Activated effector memory CD4-positive, alpha-beta T cell treated with anti-CD3 and anti-CD28 coated beads, Interleukin-2, amount 50 U/mL, for 16 hours (primary cell): ENCODE data around the gene CTSO.
"Not testable (repeated sequence)": the region's sequence is repeated elsewhere in the genome, so short reads cannot be mapped to it uniquely, and the experiment has no call there.

Experiments used
- DNase-seq: peaks from one replicate; pipeline ENCODE4 v3.0.0-alpha.2; 2020

The CTSO gene

GRCh38 chr4:155904331-155904730 is 49.3 kb downstream of the CTSO start:
- no peak for DNase-seq

DNA sequence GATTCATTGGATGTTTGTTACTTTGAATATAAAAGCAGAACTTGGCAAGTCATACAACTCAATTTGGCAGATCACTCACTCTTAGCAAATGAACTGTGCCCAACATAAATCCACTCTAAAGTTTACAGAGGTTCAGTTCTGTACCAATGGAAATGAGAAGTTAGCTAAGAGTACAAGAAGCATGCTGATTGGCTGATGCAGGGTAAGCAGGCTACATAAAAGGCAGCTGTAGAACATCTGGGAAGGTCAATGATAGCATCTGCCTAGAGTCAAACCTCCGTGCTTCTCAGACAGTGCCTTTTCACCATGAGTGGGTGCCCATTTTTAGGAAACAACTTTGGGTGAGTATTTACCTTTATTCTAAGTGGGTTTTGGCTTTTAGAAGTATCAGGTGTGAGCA is 50.2 kb downstream of the CTSO start, which contains the start of gene TDO2:
Gene TDO2 (plus strand): TSS at position 244 of the 400 bp plus-strand sequence. CDS start 63 bp downstream, at position 307.
- DNase-seq: no peak

GRCh38 chr4:155901013-155901412 is 52.7 kb downstream of the CTSO start:
- no peak for DNase-seq

- no peak for DNase-seq
These were observed 53.3 kb downstream of the CTSO start for GRCh38 chr4:155900381-155900780.

DNA sequence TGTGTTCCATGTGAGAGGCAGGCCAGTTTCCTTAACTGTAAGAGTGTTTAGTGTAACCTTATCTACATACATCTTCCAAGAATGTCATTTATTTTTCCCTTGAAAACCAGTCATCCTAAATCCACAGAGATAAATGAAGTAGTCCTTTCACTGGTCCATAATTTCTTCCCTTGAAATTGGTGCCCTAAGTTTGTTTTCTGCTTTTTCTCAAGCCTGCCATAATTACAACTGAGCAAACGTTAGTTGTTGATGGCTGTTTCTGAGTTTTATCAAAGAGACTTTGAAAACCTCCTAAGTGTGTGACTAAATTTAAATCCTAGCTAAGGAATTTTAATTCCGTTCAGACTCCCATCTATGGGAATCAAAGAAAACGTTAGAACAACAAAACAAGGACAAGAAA is 53.8 kb downstream of the CTSO start:
- no peak for DNase-seq

DNA sequence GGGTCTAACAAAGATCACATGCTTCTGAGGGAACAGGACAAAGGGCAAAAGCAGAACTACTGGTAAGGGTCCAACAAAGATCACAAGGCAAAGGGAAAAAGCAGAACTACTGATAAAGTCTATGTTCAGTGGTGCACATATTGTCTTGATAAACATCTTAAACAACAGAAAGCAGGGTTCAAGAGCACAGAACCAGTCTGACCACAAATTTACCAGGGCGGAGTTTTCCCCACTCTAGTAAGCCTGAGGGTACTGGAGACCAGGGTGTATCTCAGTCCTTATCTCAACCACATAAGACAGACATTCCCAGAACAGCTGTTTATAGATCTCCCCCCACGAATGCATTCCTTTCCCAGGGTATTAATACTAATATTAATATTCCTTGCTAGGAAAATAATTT is 55.3 kb downstream of the CTSO start:
- not testable (repeated sequence) for DNase-seq

DNA sequence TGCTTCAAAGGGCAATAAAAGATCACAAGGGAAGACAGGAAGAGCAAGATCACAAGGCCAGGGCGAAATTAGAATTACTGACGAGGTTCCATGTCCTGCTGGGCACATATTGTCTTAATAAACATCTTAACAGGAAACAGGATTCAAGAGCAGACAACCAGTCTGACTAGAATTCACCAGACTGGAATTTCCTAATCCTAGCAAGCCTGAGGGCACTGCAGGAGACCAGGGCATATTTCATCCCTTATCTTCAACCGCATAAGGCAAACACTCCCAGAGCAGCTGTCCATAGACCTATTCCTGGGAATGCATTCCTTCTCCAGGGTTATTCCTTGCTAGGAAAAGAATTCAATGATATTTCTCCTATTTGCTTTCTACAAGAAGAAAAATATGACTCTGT is 62.6 kb downstream of the CTSO start:
- DNase-seq: no peak

DNA sequence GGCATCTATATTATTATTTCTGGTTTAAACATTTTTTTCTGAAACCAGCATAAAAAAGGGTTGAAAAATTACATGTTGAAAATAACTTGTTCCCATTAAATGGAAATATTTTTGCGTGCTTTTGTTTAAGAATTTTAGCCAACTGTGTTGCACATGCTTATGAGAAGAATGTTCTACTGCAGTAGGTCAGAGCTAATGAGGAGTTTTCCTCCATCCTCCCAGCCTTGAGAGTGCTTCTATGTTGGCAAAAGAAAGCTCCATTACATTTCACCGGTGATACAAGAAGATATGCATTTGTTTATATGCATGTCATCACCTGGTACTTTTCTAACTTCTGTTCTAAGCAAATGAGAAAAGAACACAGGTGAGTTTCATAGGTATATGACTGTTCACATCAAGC is 63.7 kb downstream of the CTSO start:
- DNase-seq: no peak

DNA sequence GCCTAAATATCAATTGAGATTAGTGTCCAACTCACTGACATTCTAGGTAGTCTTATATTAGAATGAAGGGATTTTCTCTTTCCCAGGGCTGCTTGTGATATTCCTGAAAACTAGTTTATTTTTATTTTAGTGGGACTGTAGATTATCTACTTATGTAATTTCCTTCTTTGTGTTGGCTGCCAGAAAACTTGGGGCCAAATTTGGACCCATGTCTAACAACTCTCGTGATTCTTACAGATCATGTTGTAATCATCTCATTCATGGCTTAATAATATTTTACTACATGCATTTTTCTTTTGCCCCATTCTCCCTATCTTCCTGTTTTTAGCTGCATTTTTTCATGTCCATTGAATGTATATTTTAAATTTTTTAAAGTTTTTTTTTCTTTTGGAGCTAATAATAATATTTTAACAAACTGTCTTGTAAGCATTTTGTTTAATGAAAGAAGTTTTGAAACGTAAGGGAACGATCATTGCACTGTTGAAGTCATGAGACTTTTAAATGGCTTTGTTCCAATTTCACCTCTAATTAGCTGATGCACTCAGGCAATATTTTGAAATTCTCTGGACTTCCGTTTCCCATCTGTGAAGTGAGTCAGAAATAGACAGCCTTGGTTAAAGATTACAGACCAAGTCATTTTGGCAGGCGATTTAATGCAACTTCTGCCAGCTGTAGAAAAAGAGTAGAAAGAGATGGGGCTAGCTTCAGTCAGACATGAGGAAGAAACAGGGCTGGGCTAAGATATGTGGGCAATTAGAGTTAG is 64.5 kb downstream of the CTSO start:
- no peak for DNase-seq

DNA sequence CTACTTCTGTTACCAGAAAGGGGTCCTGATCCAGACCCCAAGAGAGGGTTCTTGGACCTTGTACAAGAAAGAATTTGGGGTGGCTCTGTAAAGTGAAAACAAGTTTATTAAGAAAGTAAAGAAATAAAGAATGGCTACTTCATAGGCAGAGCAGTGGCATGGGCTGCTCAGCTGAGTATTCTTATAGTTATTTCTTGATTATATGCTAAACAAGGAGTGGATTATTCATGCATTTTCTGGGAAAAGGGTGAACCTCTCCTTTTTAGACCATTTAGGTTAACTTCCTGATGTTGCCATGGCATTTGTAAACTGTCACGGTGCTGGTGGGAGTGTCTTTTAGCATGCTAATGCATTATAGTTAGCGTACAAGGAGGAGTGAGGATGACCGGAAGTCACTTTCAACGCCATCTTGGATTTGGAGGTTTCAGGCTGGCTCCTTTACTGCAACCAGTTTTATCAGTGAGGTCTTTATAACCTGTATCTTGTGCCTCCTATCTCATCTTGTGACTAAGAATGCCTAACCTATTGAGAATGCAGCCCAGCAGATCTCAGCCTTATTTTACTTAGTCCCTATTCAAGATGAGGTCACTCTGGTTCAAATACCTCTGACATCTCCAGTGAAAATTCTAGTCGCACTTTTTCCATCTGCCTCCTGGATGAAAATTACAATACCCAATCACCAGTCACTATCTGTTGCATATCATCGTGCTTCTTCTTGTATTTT is 65.7 kb downstream of the CTSO start:
- DNase-seq: no peak

GRCh38 chr4:155887045-155887444 is 66.6 kb downstream of the CTSO start:
- no peak for DNase-seq

DNA sequence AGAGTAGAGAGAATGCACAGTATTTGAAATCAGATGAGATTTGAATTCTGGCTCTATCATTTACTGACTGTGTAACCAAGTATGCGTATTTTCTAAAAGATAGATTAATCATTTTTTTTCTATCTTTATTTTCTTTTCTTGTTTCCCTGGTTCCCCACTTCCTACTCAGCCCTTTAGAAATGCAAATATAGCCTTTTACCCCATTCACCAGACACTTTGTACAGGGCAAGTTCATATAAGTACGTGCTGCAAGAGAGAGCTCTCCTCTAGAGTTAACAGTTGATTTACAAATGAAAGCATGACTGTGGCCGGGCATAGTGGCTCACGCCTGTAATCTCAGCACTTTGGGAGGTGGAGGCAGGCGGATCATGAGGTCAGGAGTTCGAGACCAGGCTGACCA is 68.0 kb downstream of the CTSO start:
- DNase-seq: no peak

- no peak for DNase-seq
These were observed 69.8 kb downstream of the CTSO start for GRCh38 chr4:155883895-155884294.

DNA sequence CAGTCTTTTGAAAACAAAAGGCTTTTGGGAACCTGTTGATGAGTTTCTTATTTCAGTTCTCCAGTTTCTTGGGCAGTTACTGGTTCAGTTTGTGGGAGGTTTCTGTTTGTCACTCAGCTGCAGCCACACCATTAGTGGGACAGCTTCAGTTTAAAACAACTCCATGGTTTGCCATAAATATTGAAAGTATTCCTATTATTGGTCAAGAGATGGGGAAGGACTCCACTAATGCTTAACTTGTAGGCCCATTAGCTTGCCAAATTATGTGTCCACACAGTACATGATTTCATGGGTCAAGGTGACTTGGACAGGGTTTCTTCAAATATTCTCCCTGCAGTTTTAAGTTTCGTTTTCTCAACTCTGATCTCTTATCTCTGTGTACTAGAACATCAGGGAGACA is 72.1 kb downstream of the CTSO start:
- DNase-seq: no peak

GRCh38 chr4:155879767-155880166 is 73.9 kb downstream of the CTSO start:
- no peak for DNase-seq

- DNase-seq: no peak
These were observed 75.1 kb downstream of the CTSO start for GRCh38 chr4:155878611-155879010.

DNA sequence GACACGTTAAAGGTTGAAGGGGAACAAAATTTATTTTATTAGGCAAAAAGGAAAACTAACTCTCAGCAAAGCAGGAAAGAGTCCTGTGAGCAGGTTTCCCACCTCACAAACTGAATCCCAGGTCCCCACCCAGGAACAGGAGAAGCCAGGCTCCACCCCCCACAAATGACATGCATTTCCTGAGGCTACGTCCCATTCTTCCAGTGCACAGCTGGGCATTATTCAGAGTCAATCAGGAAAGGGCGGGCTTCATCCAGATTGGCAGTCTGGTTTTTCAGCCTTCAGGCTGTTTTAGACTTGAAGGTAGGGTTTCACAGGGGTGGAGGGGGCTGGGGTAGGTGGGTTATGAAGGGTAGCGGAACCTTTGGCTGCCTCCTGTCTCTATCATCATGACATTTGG is 75.7 kb downstream of the CTSO start:
- no peak for DNase-seq

- DNase-seq: no peak
These were observed 77.8 kb downstream of the CTSO start for GRCh38 chr4:155875878-155876277.
